ENCODE measurements around the gene MYBPC2.

MYBPC2 gene

DNA sequence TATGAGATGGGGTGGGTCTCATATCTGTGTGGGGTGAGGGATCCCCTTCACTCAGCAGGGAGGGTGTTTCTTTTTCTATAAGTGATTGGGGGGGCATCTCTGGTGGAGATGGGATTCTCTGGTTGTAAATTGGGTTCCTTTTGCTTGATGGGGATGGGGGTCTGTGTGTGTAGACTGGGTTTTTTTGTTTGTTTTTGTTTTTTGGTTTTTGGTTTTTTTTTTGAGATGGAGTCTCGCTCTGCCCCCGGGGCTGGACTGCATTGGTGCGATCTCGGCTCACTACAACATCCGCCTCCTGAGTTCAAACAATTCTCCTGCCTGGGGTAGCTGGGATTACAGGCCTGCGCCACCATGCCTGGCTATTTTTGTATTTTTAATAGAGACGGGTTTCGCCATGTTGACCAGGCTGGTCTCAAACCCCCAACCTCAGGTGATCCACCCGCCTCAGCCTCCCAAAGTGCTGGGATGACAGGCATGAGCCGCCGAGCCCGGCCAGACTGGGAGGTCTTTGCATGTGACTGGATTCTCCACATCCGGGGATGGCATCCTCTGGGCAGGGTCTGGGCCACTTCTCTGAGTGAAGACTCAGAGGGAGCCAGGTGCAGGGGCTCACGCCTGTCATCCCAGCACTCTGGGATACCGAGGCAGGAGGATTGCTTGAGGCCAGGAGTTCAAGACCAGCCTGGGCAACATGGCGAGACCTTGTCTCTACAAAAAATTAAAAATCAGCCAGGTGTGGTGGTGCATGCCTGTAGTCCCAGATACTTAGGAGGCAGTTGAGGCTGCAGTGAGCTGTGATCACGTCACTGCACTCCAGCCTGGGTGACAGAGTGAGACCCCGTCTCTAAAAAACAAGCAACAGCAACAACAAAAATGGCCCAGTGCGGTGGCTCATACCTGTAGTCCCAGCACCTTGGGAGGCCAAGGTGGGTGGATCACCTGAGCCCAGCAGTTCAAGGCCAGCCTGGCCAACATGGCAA lies 799 bp downstream of the MYBPC2 start:
- peaks cover 6 to 8% of the 10 kb centered on the region in 2 experiments for H3K4me1 ChIP-seq (ENCODE audit: control insufficient read depth in 1 of 2, insufficient read depth in 2 of 2, low read length in 2 of 2)

DNA sequence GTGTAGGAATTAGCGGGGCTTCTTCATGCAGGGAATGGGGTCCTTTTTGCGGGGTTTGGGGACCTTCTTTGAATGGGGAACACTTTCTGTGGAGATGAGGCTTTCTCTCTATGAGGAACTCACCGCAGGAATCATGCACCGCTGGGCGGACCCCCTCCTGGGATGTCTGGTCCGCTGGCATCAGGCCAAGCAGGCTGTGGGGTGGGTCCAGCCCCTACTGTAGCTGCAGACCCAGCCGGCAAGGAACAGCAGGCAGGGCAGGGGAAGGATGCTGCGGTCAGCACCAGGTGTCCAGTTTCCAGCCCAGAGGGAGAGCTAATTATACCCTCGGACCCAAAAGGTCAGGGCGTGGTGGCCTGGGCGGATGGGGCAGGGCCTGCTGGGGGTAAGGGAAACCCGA lies 1.8 kb downstream of the MYBPC2 start:
- WGBS (ENCODE audit: extremely low coverage, insufficient coverage, insufficient read length), result no CpG with 5 or more reads among the region's 12 CpGs

More for the DNA sequence above, 799 bp downstream of the MYBPC2 start:
- no peak for DNase-seq
- H2AFZ ChIP-seq (ENCODE audit: insufficient read depth, low read length, poor library complexity), result no peak overlapping the region
- no peak overlapping the region for H3K27ac ChIP-seq (ENCODE audit: low read depth, low read length)
- H4K8ac ChIP-seq (ENCODE audit: low read depth, low read length), result no peak overlapping the region
- H3K27me3 ChIP-seq (ENCODE audit: insufficient read depth, low read length), result no peaks in the 10 kb centered on the region
- no CpG with 5 or more reads among the region's 19 CpGs for WGBS (ENCODE audit: extremely low coverage, insufficient coverage, insufficient read length)
- no peak overlapping the region for H2BK120ac ChIP-seq (ENCODE audit: insufficient read depth, low read length, poor library complexity)
- H3K14ac ChIP-seq (ENCODE audit: low read length), result no peak overlapping the region
- H3K36me3 ChIP-seq (ENCODE audit: control insufficient read depth in 1 of 2, insufficient read depth in 2 of 2, low read length in 2 of 2), result no peaks in the 10 kb centered on the region
- no peak overlapping the region for H3K4me2 ChIP-seq (ENCODE audit: low read length)
- no peak overlapping the region for H2BK12ac ChIP-seq (ENCODE audit: low read length)
- no peak overlapping the region for H3K23ac ChIP-seq (ENCODE audit: low read length)
- H2AK5ac ChIP-seq (ENCODE audit: low read length), result no peak overlapping the region
- peaks cover 3% of the 10 kb centered on the region for H3K9me3 ChIP-seq (ENCODE audit: insufficient read depth, low read depth, low read length)
- H4K12ac ChIP-seq (ENCODE audit: low read depth, low read length), result no peak overlapping the region
- H3K18ac ChIP-seq (ENCODE audit: low read length), result no peak overlapping the region
- H3K79me1 ChIP-seq (ENCODE audit: low read length), result peaks cover 7% of the 10 kb centered on the region
- no peak overlapping the region for H3K9ac ChIP-seq (ENCODE audit: low read length)
- no peak overlapping the region for H3K4ac ChIP-seq (ENCODE audit: low read depth, low read length)
- H3K4me3 ChIP-seq (ENCODE audit: low read depth, low read length), result no peak overlapping the region
- H2BK5ac ChIP-seq (ENCODE audit: low read depth, low read length, poor library complexity), result no peak overlapping the region
- peaks cover 2% of the 10 kb centered on the region for H3K79me2 ChIP-seq (ENCODE audit: control insufficient read depth, insufficient read depth, low read length, poor library complexity)
- no peak overlapping the region for H4K91ac ChIP-seq (ENCODE audit: low read depth, low read length)

DNA sequence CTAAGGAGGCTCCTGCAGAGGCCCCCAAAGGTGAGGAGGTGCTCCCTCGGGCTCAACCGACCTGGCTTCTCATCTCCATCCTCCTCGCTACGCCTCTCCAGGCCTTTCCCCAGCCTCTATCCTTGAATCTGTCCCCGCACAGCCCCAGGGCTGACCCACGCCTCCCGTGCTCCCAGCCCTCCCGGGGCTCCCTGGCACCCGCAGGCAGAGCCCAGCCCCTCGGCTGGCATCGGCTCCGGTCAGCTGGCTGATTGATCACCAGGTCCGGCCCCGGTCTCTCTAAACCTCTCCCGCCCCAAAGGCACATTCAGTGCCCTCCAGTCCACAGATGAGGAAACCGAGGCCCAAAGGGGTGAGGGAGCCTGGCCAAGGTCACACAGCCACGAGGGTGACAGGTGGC lies 2.5 kb downstream of the MYBPC2 start:
- no peak overlapping the region for H4K12ac ChIP-seq (ENCODE audit: low read depth, low read length)
- H2AFZ ChIP-seq (ENCODE audit: insufficient read depth, low read length, poor library complexity), result no peak overlapping the region
- no peak for DNase-seq
- H3K23ac ChIP-seq (ENCODE audit: low read length), result no peak overlapping the region
- no peaks in the 10 kb centered on the region for H3K27me3 ChIP-seq (ENCODE audit: insufficient read depth, low read length)
- no peak overlapping the region for H3K4ac ChIP-seq (ENCODE audit: low read depth, low read length)
- no peak overlapping the region for H2BK5ac ChIP-seq (ENCODE audit: low read depth, low read length, poor library complexity)
- peaks cover 2% of the 10 kb centered on the region for H3K79me2 ChIP-seq (ENCODE audit: control insufficient read depth, insufficient read depth, low read length, poor library complexity)
- no peaks in the 10 kb centered on the region for H3K9me3 ChIP-seq (ENCODE audit: insufficient read depth, low read depth, low read length)
- H3K4me3 ChIP-seq (ENCODE audit: low read depth, low read length), result no peak overlapping the region
- no peak overlapping the region for H2AK5ac ChIP-seq (ENCODE audit: low read length)
- H4K91ac ChIP-seq (ENCODE audit: low read depth, low read length), result no peak overlapping the region
- H2BK12ac ChIP-seq (ENCODE audit: low read length), result no peak overlapping the region
- no peak overlapping the region for H3K9ac ChIP-seq (ENCODE audit: low read length)
- H3K14ac ChIP-seq (ENCODE audit: low read length), result no peak overlapping the region
- H2BK120ac ChIP-seq (ENCODE audit: insufficient read depth, low read length, poor library complexity), result no peak overlapping the region
- H3K79me1 ChIP-seq (ENCODE audit: low read length), result peaks cover 7% of the 10 kb centered on the region
- no peak overlapping the region for H3K27ac ChIP-seq (ENCODE audit: low read depth, low read length)
- H3K18ac ChIP-seq (ENCODE audit: low read length), result no peak overlapping the region
- no CpG with 5 or more reads among the region's 17 CpGs for WGBS (ENCODE audit: extremely low coverage, insufficient coverage, insufficient read length)
- no peak overlapping the region for H4K8ac ChIP-seq (ENCODE audit: low read depth, low read length)
- H3K36me3 ChIP-seq (ENCODE audit: control insufficient read depth in 1 of 2, insufficient read depth in 2 of 2, low read length in 2 of 2), result no peaks in the 10 kb centered on the region
- no peak overlapping the region for H3K4me2 ChIP-seq (ENCODE audit: low read length)
- peaks cover 6 to 8% of the 10 kb centered on the region in 2 experiments for H3K4me1 ChIP-seq (ENCODE audit: control insufficient read depth in 1 of 2, insufficient read depth in 2 of 2, low read length in 2 of 2)

More for the DNA sequence above, 1.8 kb downstream of the MYBPC2 start:
- H3K9ac ChIP-seq (ENCODE audit: low read length), result no peak overlapping the region
- no peak overlapping the region for H3K4ac ChIP-seq (ENCODE audit: low read depth, low read length)
- no peak overlapping the region for H2BK5ac ChIP-seq (ENCODE audit: low read depth, low read length, poor library complexity)
- no peak overlapping the region for H2AFZ ChIP-seq (ENCODE audit: insufficient read depth, low read length, poor library complexity)
- no peak overlapping the region for H3K18ac ChIP-seq (ENCODE audit: low read length)
- no peak overlapping the region for H3K14ac ChIP-seq (ENCODE audit: low read length)
- H2BK120ac ChIP-seq (ENCODE audit: insufficient read depth, low read length, poor library complexity), result no peak overlapping the region
- H2AK5ac ChIP-seq (ENCODE audit: low read length), result no peak overlapping the region
- no peak overlapping the region for H4K12ac ChIP-seq (ENCODE audit: low read depth, low read length)
- H2BK12ac ChIP-seq (ENCODE audit: low read length), result no peak overlapping the region
- peaks cover 6 to 8% of the 10 kb centered on the region in 2 experiments for H3K4me1 ChIP-seq (ENCODE audit: control insufficient read depth in 1 of 2, insufficient read depth in 2 of 2, low read length in 2 of 2)
- no peaks in the 10 kb centered on the region for H3K27me3 ChIP-seq (ENCODE audit: insufficient read depth, low read length)
- H3K4me3 ChIP-seq (ENCODE audit: low read depth, low read length), result no peak overlapping the region
- H3K79me2 ChIP-seq (ENCODE audit: control insufficient read depth, insufficient read depth, low read length, poor library complexity), result peaks cover 2% of the 10 kb centered on the region
- no peak for DNase-seq
- H3K23ac ChIP-seq (ENCODE audit: low read length), result no peak overlapping the region
- H4K91ac ChIP-seq (ENCODE audit: low read depth, low read length), result no peak overlapping the region
- H3K79me1 ChIP-seq (ENCODE audit: low read length), result peaks cover 7% of the 10 kb centered on the region
- no peak overlapping the region for H3K27ac ChIP-seq (ENCODE audit: low read depth, low read length)
- H3K36me3 ChIP-seq (ENCODE audit: control insufficient read depth in 1 of 2, insufficient read depth in 2 of 2, low read length in 2 of 2), result no peaks in the 10 kb centered on the region
- no peak overlapping the region for H4K8ac ChIP-seq (ENCODE audit: low read depth, low read length)
- no peaks in the 10 kb centered on the region for H3K9me3 ChIP-seq (ENCODE audit: insufficient read depth, low read depth, low read length)
- H3K4me2 ChIP-seq (ENCODE audit: low read length), result no peak overlapping the region

DNA sequence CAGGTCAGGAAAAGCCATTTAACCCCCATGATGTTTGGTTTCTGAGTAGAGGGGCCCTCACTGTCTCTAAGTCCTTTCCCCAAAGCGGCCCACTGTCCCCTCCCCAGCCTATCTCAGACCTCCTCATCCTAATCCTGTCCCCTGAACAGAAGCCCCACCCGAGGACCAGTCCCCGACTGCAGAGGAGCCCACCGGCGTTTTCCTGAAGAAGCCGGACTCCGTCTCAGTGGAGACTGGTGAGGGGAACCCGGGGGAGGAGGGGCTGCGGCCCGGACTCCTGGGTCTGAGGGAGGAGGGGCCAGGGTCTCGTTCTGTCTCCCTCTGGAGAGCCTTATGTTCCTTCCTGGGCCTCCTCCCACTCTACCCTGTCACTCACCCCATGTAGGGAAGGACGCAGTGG lies 2.9 kb downstream of the MYBPC2 start:
- Histone ChIP-seq H2BK120ac (ENCODE audit: insufficient read depth, low read length, poor library complexity) (no peak overlapping the region), H3K4me3 (ENCODE audit: low read depth, low read length) (no peak overlapping the region), H3K79me1 (ENCODE audit: low read length) (peaks cover 7% of the 10 kb centered on the region), H3K9me3 (ENCODE audit: insufficient read depth, low read depth, low read length) (no peaks in the 10 kb centered on the region), H2BK5ac (ENCODE audit: low read depth, low read length, poor library complexity) (no peak overlapping the region), H3K27me3 (ENCODE audit: insufficient read depth, low read length) (no peaks in the 10 kb centered on the region), H3K27ac (ENCODE audit: low read depth, low read length) (no peak overlapping the region), H2AK5ac (ENCODE audit: low read length) (no peak overlapping the region), H3K14ac (ENCODE audit: low read length) (no peak overlapping the region), H3K36me3 (ENCODE audit: control insufficient read depth in 1 of 2, insufficient read depth in 2 of 2, low read length in 2 of 2) (no peaks in the 10 kb centered on the region), H3K18ac (ENCODE audit: low read length) (no peak overlapping the region), H4K12ac (ENCODE audit: low read depth, low read length) (no peak overlapping the region), H3K4me1 (ENCODE audit: control insufficient read depth in 1 of 2, insufficient read depth in 2 of 2, low read length in 2 of 2) (peaks cover 6 to 8% of the 10 kb centered on the region in 2 experiments), H2AFZ (ENCODE audit: insufficient read depth, low read length, poor library complexity) (no peak overlapping the region), H4K8ac (ENCODE audit: low read depth, low read length) (no peak overlapping the region), H3K23ac (ENCODE audit: low read length) (no peak overlapping the region), H3K79me2 (ENCODE audit: control insufficient read depth, insufficient read depth, low read length, poor library complexity) (peaks cover 2% of the 10 kb centered on the region), H3K4ac (ENCODE audit: low read depth, low read length) (no peak overlapping the region), H2BK12ac (ENCODE audit: low read length) (no peak overlapping the region), H3K9ac (ENCODE audit: low read length) (no peak overlapping the region), H4K91ac (ENCODE audit: low read depth, low read length) (no peak overlapping the region), H3K4me2 (ENCODE audit: low read length) (no peak overlapping the region)
- DNase-seq, result no peak
- no CpG with 5 or more reads among the region's 12 CpGs for WGBS (ENCODE audit: extremely low coverage, insufficient coverage, insufficient read length)

Data from trophoblast cell (in vitro differentiated cells and primary cell).